Keratinocyte (primary cell): ENCODE results near the gene KCNK5. TPM values are rescaled to one million over a fixed set of nuclear protein-coding genes. Genes with fewer than 3 reads are reported as not detected.

ENCODE experiments used
- DNase-seq: peaks from one replicate; pipeline ENCODE4 v3.0.0-alpha.2; 2011; ENCODE audit warnings: low read depth, missing footprints, low spot score
- FAIRE-seq: peaks from 2 replicates; lab custom pipeline; 2011; peaks lifted over from hg19 to GRCh38; lab: Jason Lieb, UNC
- H2AFZ ChIP-seq: 2 replicates; pipeline ENCODE4 v1.6.0; 2012; ENCODE audit warnings: low read length, control low read depth, inconsistent platforms; ENCODE audit not compliant: control insufficient read depth
- H3K27ac ChIP-seq: 2 replicates; pipeline ENCODE4 v1.5.1; 2011; ENCODE audit warnings: low read length; ENCODE audit not compliant: control insufficient read depth, insufficient read depth
- H3K27me3 ChIP-seq: 3 replicates; pipeline ENCODE4 v1.6.0; 2011; ENCODE audit warnings: low read length; ENCODE audit not compliant: control insufficient read depth, insufficient read depth; ENCODE audit errors: extremely low read depth
- H3K36me3 ChIP-seq, 2 experiments: 2 replicates in 1 of 2; 3 replicates in 1 of 2; pipeline ENCODE4 v1.5.1; 2011; ENCODE audit warnings: low read length in 2 of 2, mild to moderate bottlenecking in 1 of 2; ENCODE audit not compliant: control insufficient read depth in 2 of 2, insufficient read depth in 2 of 2; ENCODE audit errors: extremely low read depth in 1 of 2
- H3K4me1 ChIP-seq: 3 replicates; pipeline ENCODE4 v1.5.1; 2011; ENCODE audit warnings: low read length; ENCODE audit not compliant: control insufficient read depth, insufficient read depth; ENCODE audit errors: extremely low read depth
- H3K4me2 ChIP-seq: 3 replicates; pipeline ENCODE4 v1.6.0; 2011; ENCODE audit warnings: low read depth, low read length; ENCODE audit not compliant: control insufficient read depth, insufficient read depth; ENCODE audit errors: extremely low read depth
- H3K4me3 ChIP-seq, 3 experiments: fragments of 200-600 bp in 1 of 3; sonication (generic) in 1 of 3; 2 replicates in 2 of 3; 3 replicates in 1 of 3; pipeline ENCODE4 v1.5.1; 2011 to 2016; ENCODE audit warnings: low read length in 3 of 3, mild to moderate bottlenecking in 3 of 3, control low read depth in 2 of 3, inconsistent platforms in 1 of 3, low read depth in 1 of 3, mixed read lengths in 1 of 3, mixed run types in 1 of 3, moderate library complexity in 1 of 3; ENCODE audit not compliant: control insufficient read depth in 2 of 3, insufficient read depth in 2 of 3; ENCODE audit errors: extremely low read depth in 1 of 3
- H3K79me2 ChIP-seq: 2 replicates; pipeline ENCODE4 v1.6.0; 2012; ENCODE audit warnings: low read length; ENCODE audit not compliant: control insufficient read depth, insufficient read depth
- H3K9ac ChIP-seq: 3 replicates; pipeline ENCODE4 v1.6.0; 2011; ENCODE audit warnings: low read length; ENCODE audit not compliant: control insufficient read depth, insufficient read depth; ENCODE audit errors: extremely low read depth
- H3K9me1 ChIP-seq: 3 replicates; pipeline ENCODE4 v1.6.0; 2011; ENCODE audit warnings: low read length; ENCODE audit not compliant: control insufficient read depth, insufficient read depth; ENCODE audit errors: extremely low read depth
- H3K9me3 ChIP-seq: 2 replicates; pipeline ENCODE4 v1.5.1; 2012; ENCODE audit warnings: low read depth, low read length; ENCODE audit not compliant: control insufficient read depth
- H4K20me1 ChIP-seq: 3 replicates; pipeline ENCODE4 v1.6.0; 2011; ENCODE audit warnings: low read length; ENCODE audit not compliant: control insufficient read depth, insufficient read depth; ENCODE audit errors: extremely low read depth
- EZH2 ChIP-seq: IDR thresholded peaks from one replicate; pipeline ENCODE4 v1.6.1; 2012; ENCODE audit warnings: inconsistent platforms, mild to moderate bottlenecking, low read length, moderate library complexity
- dilution Hi-C: fragments of 300-500 bp; cut with MboI; formaldehyde crosslinking; loops from one replicate; pipeline ENCODE4 v1.7.0; 2020; ENCODE audit warnings: low sequenced_read_pairs; ENCODE audit not compliant: extremely low pct_ligation_motif_present
- polyA minus RNA-seq, 3 experiments: library from RNA; depleted of rRNA, polyadenylated mRNA; stranded (reverse); fragments of >200 nt; gene quantifications; 1 replicate in 1 of 3; 2 replicates in 1 of 3; 3 replicates in 1 of 3; pipeline ENCODE4 v1.2.3, GENCODE V29; 2011
- polyA plus RNA-seq, 5 experiments: library from polyadenylated mRNA; depleted of rRNA in 3 of 5; stranded (reverse) in 3 of 5; stranded (forward) in 1 of 5; unstranded in 1 of 5; fragments of >200 nt; gene quantifications; 1 replicate in 1 of 5; 2 replicates in 3 of 5; 3 replicates in 1 of 5; pipeline versions ENCODE4 v1.2.1 to v1.2.3, GENCODE V29; 2011 to 2012; ENCODE audit warnings: missing spikeins in 2 of 5, low read depth in 1 of 5, low replicate concordance in 1 of 5
- TF ChIP-seq, protein P1 (sequence below), 3 experiments: IDR thresholded peaks in 1 of 3; conservative IDR thresholded peaks in 1 of 3; optimal IDR thresholded peaks in 1 of 3; 2 replicates in 2 of 3; 3 replicates in 1 of 3; pipeline versions ENCODE3 to v1.5.1; 2011; ENCODE audit warnings: low read length in 3 of 3, mild to moderate bottlenecking in 3 of 3, moderate library complexity in 2 of 3, control low read depth in 1 of 3, inconsistent platforms in 1 of 3; ENCODE audit not compliant: insufficient read depth in 2 of 3; ENCODE audit errors: extremely low read depth in 1 of 3

The KCNK5 gene
- 0.02 to 0.03 TPM in 2 of 3 replicates, not detected in the other for polyA plus RNA-seq
- polyA plus RNA-seq (2011; ENCODE audit: low read depth): not detected
- polyA plus RNA-seq (2011; cell fraction: cytosol; rRNA removed): not detected in 2 replicates
- polyA plus RNA-seq (2011; cell fraction: nucleus; rRNA removed): 0.09 TPM in 1 of 2 replicates, not detected in the other
- polyA plus RNA-seq (2012; ENCODE audit: low replicate concordance): 0.04 TPM in 1 of 2 replicates, not detected in the other
- 0.03 TPM in 1 of 3 replicates, not detected in the others for polyA minus RNA-seq
- polyA minus RNA-seq (2011; cell fraction: cytosol; rRNA and poly(A)+ RNA removed): not detected
- 0.16 TPM in 1 of 2 replicates, not detected in the other for polyA minus RNA-seq (2011; cell fraction: nucleus; rRNA and poly(A)+ RNA removed)

DNA sequence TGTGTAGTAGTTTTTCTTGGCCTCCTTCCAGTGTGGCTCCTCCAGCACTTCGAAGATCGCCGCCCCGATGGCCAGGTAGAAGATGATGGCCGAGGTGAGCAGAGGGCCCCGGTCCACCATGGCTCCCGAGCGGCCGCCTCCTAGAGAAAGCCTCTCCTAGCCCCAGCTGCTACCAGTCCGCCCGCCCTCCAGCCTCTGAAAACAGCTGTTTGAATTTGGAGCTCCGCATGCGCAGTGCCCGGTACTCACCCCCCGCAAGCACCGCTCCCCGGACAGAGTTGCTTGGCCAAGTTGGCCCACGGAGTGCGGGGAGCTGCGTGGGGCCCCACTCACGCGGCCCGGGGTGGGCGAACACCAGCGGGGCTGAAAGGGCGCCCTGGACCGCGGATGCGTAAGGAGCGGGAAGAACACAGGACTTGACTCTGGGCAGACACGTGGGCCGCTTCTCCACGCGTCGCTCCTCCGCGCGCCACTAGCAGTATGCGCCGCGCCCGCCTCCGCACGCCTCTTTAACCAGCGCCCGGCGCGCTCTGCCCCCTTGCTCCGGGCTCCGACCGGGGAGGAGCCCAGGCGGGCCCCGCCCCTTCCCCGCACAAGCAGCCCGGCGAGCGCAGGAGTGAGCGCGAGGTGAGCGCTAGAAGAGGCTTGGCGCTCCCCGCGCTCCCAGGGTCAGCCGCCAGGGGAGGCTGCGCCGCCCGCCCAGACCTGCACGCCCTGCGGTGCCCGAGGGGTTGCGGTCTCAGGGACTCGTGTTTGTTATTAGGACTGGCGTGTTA lies at the start of gene KCNK5:
KCNK5 (minus strand) TSS at position 484 of the 776 bp plus-strand sequence; CDS start at position 120, 364 bp downstream.
- H3K4me2 ChIP-seq: peak within 1 kb of the TSS; percentile 74
- no peaks in the 10 kb centered on the region for H3K9me3 ChIP-seq
- peak within 1 kb of the TSS; percentile 46 for H2AFZ ChIP-seq
- peak within 1 kb of the TSS; percentile 45 to 56 (median 46) for H3K4me3 ChIP-seq
- DNase-seq (peak; percentile 25), FAIRE-seq (no peak)
- TF ChIP-seq, protein P1, sequence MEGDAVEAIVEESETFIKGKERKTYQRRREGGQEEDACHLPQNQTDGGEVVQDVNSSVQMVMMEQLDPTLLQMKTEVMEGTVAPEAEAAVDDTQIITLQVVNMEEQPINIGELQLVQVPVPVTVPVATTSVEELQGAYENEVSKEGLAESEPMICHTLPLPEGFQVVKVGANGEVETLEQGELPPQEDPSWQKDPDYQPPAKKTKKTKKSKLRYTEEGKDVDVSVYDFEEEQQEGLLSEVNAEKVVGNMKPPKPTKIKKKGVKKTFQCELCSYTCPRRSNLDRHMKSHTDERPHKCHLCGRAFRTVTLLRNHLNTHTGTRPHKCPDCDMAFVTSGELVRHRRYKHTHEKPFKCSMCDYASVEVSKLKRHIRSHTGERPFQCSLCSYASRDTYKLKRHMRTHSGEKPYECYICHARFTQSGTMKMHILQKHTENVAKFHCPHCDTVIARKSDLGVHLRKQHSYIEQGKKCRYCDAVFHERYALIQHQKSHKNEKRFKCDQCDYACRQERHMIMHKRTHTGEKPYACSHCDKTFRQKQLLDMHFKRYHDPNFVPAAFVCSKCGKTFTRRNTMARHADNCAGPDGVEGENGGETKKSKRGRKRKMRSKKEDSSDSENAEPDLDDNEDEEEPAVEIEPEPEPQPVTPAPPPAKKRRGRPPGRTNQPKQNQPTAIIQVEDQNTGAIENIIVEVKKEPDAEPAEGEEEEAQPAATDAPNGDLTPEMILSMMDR (optimal IDR thresholded peaks at IDR 0.05 in 1 of 3, IDR thresholded peaks at IDR 0.05 in 1 of 3, conservative IDR thresholded peaks at IDR 0.05 in 1 of 3; ENCODE audit: extremely low read depth in 1 of 3, insufficient read depth in 2 of 3, low read length in 3 of 3): peak; percentile 12 to 84 (median 57)
- no peak for TF ChIP-seq EZH2
- peaks cover 13% of the 10 kb centered on the region for H3K4me1 ChIP-seq
- no peaks in the 10 kb centered on the region for H3K79me2 ChIP-seq
- H3K27ac ChIP-seq: no peak within 1 kb of the TSS
- H3K27me3 ChIP-seq: peaks cover 36% of the 10 kb centered on the region
- no peaks in the 10 kb centered on the region for H3K36me3 ChIP-seq
- H3K9me1 ChIP-seq: no peaks in the 10 kb centered on the region
- no peaks in the 10 kb centered on the region for H4K20me1 ChIP-seq
- no peak within 1 kb of the TSS for H3K9ac ChIP-seq
- dilution Hi-C loops: no loop called here

DNA sequence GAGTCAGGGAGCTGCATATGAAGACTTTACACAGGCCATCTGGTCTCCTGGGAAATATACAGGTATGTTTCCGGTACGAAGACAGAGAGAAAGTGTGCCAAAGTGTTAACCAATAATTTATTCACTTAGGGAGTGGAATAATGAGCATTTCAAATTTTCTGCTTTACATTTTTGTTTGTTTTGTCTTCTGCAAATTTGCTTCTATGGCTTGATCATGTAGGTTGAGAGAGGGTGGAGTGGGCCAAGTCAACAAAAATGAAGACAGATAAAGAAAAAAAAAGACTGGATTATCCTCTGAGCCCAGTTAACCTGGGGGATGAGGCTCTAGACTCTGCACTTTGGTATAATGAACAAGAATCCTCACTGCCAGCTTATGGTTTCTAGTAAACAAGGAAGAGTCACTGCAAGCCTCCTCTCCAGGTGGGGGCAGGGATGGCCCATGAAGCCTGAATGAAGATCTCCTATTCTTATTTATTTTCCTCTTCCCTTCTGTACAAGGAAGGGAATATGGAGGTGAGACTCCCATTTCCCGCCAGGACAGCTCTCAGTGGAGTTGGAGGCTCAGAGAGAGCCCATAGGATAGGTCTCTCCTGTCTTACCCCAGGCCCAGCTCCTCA lies 47.2 kb upstream of the KCNK5 start:
- H3K9me3 ChIP-seq: no peaks in the 10 kb centered on the region
- H3K36me3 ChIP-seq: no peaks in the 10 kb centered on the region
- no peaks in the 10 kb centered on the region for H3K27me3 ChIP-seq
- no peaks in the 10 kb centered on the region for H3K79me2 ChIP-seq
- H2AFZ ChIP-seq: no peak overlapping the region
- FAIRE-seq: no peak
- H3K9ac ChIP-seq: no peak overlapping the region
- no peak for TF ChIP-seq EZH2
- TF ChIP-seq, protein P1 (optimal IDR thresholded peaks at IDR 0.05 in 1 of 3, IDR thresholded peaks at IDR 0.05 in 1 of 3, conservative IDR thresholded peaks at IDR 0.05 in 1 of 3; ENCODE audit: extremely low read depth in 1 of 3, insufficient read depth in 2 of 3, low read length in 3 of 3): no peak
- no peak overlapping the region for H3K4me3 ChIP-seq
- no peaks in the 10 kb centered on the region for H4K20me1 ChIP-seq
- no peak for DNase-seq
- H3K4me1 ChIP-seq: no peaks in the 10 kb centered on the region
- dilution Hi-C loops: no loop called here
- no peak overlapping the region for H3K27ac ChIP-seq
- H3K4me2 ChIP-seq: no peak overlapping the region
- no peaks in the 10 kb centered on the region for H3K9me1 ChIP-seq
